NCI-H2171 (cell line): ENCODE data around the gene OR2A2.

Experiments
- DNase-seq: peaks from one replicate; lab custom pipeline; 2025; lab: John Stamatoyannopoulos, UW

The OR2A2 gene

GRCh38 chr7:144142187-144142586 is 32.8 kb downstream of the OR2A2 start:
- no peak for DNase-seq

GRCh38 chr7:144144426-144144825 is 35.0 kb downstream of the OR2A2 start:
- no peak for DNase-seq

- DNase-seq, result no peak
Observed at GRCh38 chr7:144148224-144148827, 38.9 kb downstream of the OR2A2 start.

GRCh38 chr7:144158861-144159260 is 49.5 kb downstream of the OR2A2 start:
- no peak for DNase-seq
